Endothelial cell of umbilical vein (primary cell): ENCODE results near the gene TSPAN14.

Experiments used
- EZH2 ChIP-seq: IDR thresholded peaks from 2 replicates; pipeline ENCODE4 v1.6.1; 2012; ENCODE audit warnings: borderline replicate concordance, low read depth, mild to moderate bottlenecking, moderate library complexity, low read length, inconsistent platforms; ENCODE audit not compliant: severe bottlenecking
- FOS ChIP-seq: IDR thresholded peaks from 2 replicates; pipeline ENCODE4 v1.6.1; 2011; ENCODE audit warnings: mild to moderate bottlenecking, low read length, moderate library complexity, borderline replicate concordance; ENCODE audit not compliant: insufficient read depth
- GATA2 ChIP-seq: IDR thresholded peaks from 2 replicates; pipeline ENCODE4 v1.7.0; 2011; ENCODE audit warnings: low read depth, mild to moderate bottlenecking, moderate library complexity, mixed read lengths, low read length; ENCODE audit not compliant: insufficient read length, insufficient read depth
- JUN ChIP-seq: IDR thresholded peaks from 2 replicates; pipeline ENCODE4 v1.6.1; 2011; ENCODE audit warnings: borderline replicate concordance, low read depth; ENCODE audit not compliant: insufficient read length, insufficient read depth
- MYC ChIP-seq: IDR thresholded peaks from one replicate; pipeline ENCODE4 v1.6.1; 2011; ENCODE audit warnings: mild to moderate bottlenecking, low read depth, low read length
- POLR2A ChIP-seq: IDR thresholded peaks from 2 replicates; pipeline ENCODE4 v1.6.1; 2012; ENCODE audit warnings: low read depth, mild to moderate bottlenecking, control low read depth, low read length
- POLR2AphosphoS5 ChIP-seq: IDR thresholded peaks from 2 replicates; pipeline ENCODE4 v1.6.1; 2012; ENCODE audit warnings: low read depth, mild to moderate bottlenecking, control low read depth, low read length, moderate library complexity; ENCODE audit not compliant: insufficient read depth
- TF ChIP-seq, protein P1 (sequence below), 2 donors: IDR thresholded peaks; 1 replicate in 1 of 2; 2 replicates in 1 of 2; pipeline ENCODE4 v1.5.1; 2011; ENCODE audit warnings: low read length in 2 of 2, mild to moderate bottlenecking in 2 of 2, moderate library complexity in 2 of 2, control low read depth in 1 of 2, inconsistent platforms in 1 of 2, low read depth in 1 of 2; ENCODE audit not compliant: insufficient read depth in 1 of 2; ENCODE audit errors: extremely low read depth in 1 of 2
- TF ChIP-seq, protein P2 (sequence below): IDR thresholded peaks from 2 replicates; pipeline ENCODE4 v1.6.1; 2011; ENCODE audit not compliant: insufficient read depth, insufficient read length

DNA sequence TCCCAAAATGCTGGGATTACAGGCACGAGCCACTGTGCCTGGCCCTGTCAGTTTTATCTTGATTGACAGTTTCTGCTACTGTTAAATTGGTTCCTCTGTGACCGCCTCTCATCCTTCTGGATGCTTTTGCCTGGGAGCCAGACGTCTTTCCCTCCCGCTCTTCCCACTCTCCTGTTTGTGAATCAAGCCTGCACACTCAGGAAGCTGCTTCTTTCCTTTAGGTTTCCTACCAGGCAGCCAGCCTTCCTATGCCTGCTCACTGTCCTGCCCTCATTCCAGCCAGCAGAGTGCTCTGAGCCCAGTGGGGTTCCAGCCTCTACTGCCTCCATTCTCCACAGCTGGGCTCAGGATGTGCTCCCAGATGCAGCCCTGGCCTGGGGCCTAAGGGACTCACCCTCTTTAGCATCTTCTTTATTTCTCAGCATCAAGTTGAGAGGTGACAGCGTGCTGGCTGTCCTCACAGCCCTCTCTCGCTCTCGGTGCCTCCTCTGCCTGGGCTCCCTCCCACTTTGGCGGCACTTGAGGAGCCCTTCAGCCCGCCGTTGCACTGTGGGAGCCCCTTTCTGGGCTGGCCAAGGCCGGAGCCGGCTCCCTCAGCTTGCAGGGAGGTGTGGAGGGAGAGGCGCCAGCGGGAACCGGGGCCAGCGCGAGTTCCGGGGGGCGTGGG, 88.7 kb downstream of the TSPAN14 start:
- TF ChIP-seq, protein P1, sequence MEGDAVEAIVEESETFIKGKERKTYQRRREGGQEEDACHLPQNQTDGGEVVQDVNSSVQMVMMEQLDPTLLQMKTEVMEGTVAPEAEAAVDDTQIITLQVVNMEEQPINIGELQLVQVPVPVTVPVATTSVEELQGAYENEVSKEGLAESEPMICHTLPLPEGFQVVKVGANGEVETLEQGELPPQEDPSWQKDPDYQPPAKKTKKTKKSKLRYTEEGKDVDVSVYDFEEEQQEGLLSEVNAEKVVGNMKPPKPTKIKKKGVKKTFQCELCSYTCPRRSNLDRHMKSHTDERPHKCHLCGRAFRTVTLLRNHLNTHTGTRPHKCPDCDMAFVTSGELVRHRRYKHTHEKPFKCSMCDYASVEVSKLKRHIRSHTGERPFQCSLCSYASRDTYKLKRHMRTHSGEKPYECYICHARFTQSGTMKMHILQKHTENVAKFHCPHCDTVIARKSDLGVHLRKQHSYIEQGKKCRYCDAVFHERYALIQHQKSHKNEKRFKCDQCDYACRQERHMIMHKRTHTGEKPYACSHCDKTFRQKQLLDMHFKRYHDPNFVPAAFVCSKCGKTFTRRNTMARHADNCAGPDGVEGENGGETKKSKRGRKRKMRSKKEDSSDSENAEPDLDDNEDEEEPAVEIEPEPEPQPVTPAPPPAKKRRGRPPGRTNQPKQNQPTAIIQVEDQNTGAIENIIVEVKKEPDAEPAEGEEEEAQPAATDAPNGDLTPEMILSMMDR (IDR thresholded peaks at IDR 0.05; ENCODE audit: extremely low read depth in 1 of 2, insufficient read depth in 1 of 2, low read depth in 1 of 2, low read length in 2 of 2) = no peak
- TF ChIP-seq, protein P2, sequence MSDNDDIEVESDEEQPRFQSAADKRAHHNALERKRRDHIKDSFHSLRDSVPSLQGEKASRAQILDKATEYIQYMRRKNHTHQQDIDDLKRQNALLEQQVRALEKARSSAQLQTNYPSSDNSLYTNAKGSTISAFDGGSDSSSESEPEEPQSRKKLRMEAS = no peak
- TF ChIP-seq POLR2AphosphoS5 = no peak
- TF ChIP-seq POLR2A = no peak
- TF ChIP-seq FOS = no peak
- TF ChIP-seq EZH2 = no peak
- TF ChIP-seq JUN = no peak
- no peak for TF ChIP-seq MYC
- TF ChIP-seq GATA2 = no peak
